ENCODE data around the gene EWSR1. TPM values are rescaled to one million over a fixed set of nuclear protein-coding genes. Genes with fewer than 3 reads are reported as not detected.

Gene EWSR1
- total and polyA plus RNA-seq, 2 donors (not counting 3 experiments of a cell fraction or from before 2014, with no cell fraction given): 305 to 588 TPM

DNA sequence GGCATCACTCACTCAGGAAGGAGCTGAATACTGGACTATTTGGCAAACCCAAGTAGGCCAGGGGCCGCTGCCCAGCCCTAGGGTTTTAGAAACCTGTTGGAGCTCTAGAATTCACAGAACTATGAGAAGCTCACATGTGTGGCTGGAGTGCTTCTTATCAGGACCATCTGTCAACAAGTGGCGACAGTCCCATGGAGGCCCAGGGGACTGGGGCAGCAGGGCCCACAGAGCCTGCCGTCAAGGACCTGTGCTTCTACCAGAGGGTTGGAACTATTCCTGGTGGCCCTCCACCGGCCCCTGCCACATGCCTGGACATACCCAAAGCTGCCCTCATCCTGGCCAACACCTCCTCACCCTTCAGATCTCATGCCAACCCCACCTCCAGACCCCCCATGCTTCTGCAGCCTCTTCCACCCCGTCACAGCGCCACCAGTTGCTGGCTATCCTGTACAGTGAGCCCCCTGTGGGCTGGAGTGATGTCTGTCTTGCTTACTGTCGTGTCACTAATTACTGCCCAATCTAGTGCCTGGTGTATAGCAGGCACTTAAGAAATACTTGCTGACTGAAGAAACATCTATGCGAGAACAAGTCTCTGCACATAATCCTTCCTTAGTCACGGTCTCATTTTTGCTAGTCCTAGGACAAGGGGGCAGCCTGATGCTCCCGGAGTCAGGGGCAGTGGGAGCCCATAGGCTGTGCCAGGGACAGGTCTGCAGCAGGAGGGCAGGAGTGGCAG lies 74.7 kb downstream of the EWSR1 start:
- Histone ChIP-seq H3K4me2 (ENCODE audit: insufficient read depth, low read length) (no peak overlapping the region), H4K20me1 (replicated peaks; ENCODE audit: control insufficient read depth, extremely low read depth, insufficient read depth, low read length) (no peaks in the 10 kb centered on the region), H3K9me3 (replicated peaks; ENCODE audit: control insufficient read depth, insufficient read depth, low read length) (no peaks in the 10 kb centered on the region), H3K36me3 (ENCODE audit: control insufficient read depth in 2 of 2, extremely low read depth in 1 of 2, insufficient read depth in 2 of 2, low read length in 2 of 2) (peaks cover 13 to 76% of the 10 kb centered on the region in 2 experiments), H3K9me1 (replicated peaks; ENCODE audit: control insufficient read depth, extremely low read depth, insufficient read depth, low read length) (no peaks in the 10 kb centered on the region), H2AFZ (ENCODE audit: low read depth, low read length) (no peak overlapping the region), H3K4me1 (ENCODE audit: control insufficient read depth, extremely low read depth, insufficient read depth, low read length) (no peaks in the 10 kb centered on the region), H3K9ac (replicated peaks; ENCODE audit: extremely low read depth, insufficient read depth, low read length) (no peak overlapping the region), H3K27me3 (ENCODE audit: control insufficient read depth in 2 of 2, insufficient read depth in 2 of 2, low read length in 2 of 2) (no peaks in the 10 kb centered on the region), H3K4me3 (replicated peaks in 1 of 3; ENCODE audit: insufficient read depth in 1 of 3, low read depth in 1 of 3, low read length in 3 of 3) (no peak overlapping the region), H3K79me2 (ENCODE audit: control insufficient read depth, insufficient read depth, low read length) (no peaks in the 10 kb centered on the region), H3K27ac (ENCODE audit: insufficient read depth, low read depth, low read length) (no peak overlapping the region)
- POLR2A ChIA-PET: interaction anchor here (0.7 kb wide), 1 partner anchor 21 kb away, joined by 3 read pairs; no protein-coding TSS in a partner anchor
- DNase-seq (ENCODE audit: low read depth, low spot score) (no peak), FAIRE-seq (no peak)
- intact Hi-C loops (cut with micrococcal nuclease): no loop called here
- BruUV-seq (replicated peaks): no TSS peak
- CTCF ChIA-PET: no interaction called here
- dilution Hi-C loops (cut with MboI; ENCODE audit: extremely low pct_ligation_motif_present, low sequenced_read_pairs): no loop called here
- TF ChIP-seq GATA2 (IDR thresholded peaks at IDR 0.05; ENCODE audit: insufficient read depth, insufficient read length, low read depth, low read length) (no peak), FOS (IDR thresholded peaks at IDR 0.05; ENCODE audit: borderline replicate concordance, insufficient read depth, low read length) (no peak), POLR2A (IDR thresholded peaks at IDR 0.05; ENCODE audit: low read depth, low read length) (no peak), EZH2 (IDR thresholded peaks at IDR 0.05; ENCODE audit: borderline replicate concordance, low read depth, low read length, severe bottlenecking) (no peak), JUN (IDR thresholded peaks at IDR 0.05; ENCODE audit: borderline replicate concordance, insufficient read depth, insufficient read length, low read depth) (no peak), MYC (IDR thresholded peaks at IDR 0.05; ENCODE audit: low read depth, low read length) (no peak), POLR2AphosphoS5 (IDR thresholded peaks at IDR 0.05; ENCODE audit: insufficient read depth, low read depth, low read length) (no peak)
- TF ChIP-seq, protein P1, sequence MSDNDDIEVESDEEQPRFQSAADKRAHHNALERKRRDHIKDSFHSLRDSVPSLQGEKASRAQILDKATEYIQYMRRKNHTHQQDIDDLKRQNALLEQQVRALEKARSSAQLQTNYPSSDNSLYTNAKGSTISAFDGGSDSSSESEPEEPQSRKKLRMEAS (IDR thresholded peaks at IDR 0.05; ENCODE audit: insufficient read depth, insufficient read length): no peak
- TF ChIP-seq, protein P2, sequence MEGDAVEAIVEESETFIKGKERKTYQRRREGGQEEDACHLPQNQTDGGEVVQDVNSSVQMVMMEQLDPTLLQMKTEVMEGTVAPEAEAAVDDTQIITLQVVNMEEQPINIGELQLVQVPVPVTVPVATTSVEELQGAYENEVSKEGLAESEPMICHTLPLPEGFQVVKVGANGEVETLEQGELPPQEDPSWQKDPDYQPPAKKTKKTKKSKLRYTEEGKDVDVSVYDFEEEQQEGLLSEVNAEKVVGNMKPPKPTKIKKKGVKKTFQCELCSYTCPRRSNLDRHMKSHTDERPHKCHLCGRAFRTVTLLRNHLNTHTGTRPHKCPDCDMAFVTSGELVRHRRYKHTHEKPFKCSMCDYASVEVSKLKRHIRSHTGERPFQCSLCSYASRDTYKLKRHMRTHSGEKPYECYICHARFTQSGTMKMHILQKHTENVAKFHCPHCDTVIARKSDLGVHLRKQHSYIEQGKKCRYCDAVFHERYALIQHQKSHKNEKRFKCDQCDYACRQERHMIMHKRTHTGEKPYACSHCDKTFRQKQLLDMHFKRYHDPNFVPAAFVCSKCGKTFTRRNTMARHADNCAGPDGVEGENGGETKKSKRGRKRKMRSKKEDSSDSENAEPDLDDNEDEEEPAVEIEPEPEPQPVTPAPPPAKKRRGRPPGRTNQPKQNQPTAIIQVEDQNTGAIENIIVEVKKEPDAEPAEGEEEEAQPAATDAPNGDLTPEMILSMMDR (IDR thresholded peaks at IDR 0.05; ENCODE audit: extremely low read depth in 1 of 2, insufficient read depth in 1 of 2, low read depth in 1 of 2, low read length in 2 of 2): no peak

Measured in endothelial cell of umbilical vein (primary cell).